Measurements from ENCODE around the gene APOL6. TPM values are rescaled to one million over a fixed set of nuclear protein-coding genes. Genes with fewer than 3 reads are reported as not detected.

APOL6 gene
- total and polyA plus RNA-seq, 2 of the 13 experiments (the other 11 are each of a cell fraction or from before 2014, with no cell fraction given): 5.2 to 7.5 TPM

DNA sequence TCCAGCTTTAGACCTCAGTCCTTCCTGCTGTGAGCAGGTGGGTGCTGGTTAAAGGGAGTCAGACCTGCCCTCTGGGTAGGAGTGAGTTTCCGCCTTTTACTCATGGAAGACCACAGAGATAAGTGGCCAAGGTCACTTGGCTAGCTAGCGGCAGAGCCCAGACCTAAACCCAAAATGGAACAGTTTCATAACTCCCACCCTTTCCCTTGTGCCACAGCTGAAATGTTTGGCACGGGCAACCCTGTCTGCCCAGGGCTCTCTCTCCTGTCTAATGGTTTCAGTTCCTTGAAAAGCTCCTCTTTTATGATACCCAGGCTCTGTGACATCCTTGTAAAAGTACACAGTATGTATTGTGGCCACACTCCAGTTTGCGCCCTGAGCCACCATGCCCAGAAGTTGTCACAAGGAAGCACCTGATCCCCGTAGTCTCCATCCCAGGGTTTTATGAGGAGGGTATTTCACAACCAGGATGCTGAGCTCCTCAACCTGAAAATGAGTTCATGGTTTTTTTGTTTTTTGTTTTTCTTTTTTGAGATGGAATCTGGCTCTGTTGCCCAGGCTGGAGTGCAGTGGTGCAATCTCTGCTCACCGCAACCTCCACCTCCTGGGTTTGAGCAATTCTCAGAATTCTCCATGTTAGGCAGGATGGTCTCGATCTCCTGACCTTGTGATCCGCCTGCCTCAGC, 36.2 kb upstream of the APOL6 start (continued):
- TF ChIP-seq ZNF446 (CRISPR knock-in tag; IDR thresholded peaks at IDR 0.05): no peak
- no peak for TF ChIP-seq EP300 (IDR thresholded peaks at IDR 0.05; ENCODE audit: low read depth in 2 of 2, low read length in 2 of 2)
- no peak for TF ChIP-seq EP300 (CRISPR knock-in tag; IDR thresholded peaks at IDR 0.05; ENCODE audit: borderline replicate concordance)
- TF ChIP-seq, protein P1, sequence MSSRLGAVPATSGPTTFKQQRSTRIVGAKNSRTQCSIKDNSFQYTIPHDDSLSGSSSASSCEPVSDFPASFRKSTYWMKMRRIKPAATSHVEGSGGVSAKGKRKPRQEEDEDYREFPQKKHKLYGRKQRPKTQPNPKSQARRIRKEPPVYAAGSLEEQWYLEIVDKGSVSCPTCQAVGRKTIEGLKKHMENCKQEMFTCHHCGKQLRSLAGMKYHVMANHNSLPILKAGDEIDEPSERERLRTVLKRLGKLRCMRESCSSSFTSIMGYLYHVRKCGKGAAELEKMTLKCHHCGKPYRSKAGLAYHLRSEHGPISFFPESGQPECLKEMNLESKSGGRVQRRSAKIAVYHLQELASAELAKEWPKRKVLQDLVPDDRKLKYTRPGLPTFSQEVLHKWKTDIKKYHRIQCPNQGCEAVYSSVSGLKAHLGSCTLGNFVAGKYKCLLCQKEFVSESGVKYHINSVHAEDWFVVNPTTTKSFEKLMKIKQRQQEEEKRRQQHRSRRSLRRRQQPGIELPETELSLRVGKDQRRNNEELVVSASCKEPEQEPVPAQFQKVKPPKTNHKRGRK (CRISPR knock-in tag; IDR thresholded peaks at IDR 0.05): no peak
- TF ChIP-seq, protein P2, sequence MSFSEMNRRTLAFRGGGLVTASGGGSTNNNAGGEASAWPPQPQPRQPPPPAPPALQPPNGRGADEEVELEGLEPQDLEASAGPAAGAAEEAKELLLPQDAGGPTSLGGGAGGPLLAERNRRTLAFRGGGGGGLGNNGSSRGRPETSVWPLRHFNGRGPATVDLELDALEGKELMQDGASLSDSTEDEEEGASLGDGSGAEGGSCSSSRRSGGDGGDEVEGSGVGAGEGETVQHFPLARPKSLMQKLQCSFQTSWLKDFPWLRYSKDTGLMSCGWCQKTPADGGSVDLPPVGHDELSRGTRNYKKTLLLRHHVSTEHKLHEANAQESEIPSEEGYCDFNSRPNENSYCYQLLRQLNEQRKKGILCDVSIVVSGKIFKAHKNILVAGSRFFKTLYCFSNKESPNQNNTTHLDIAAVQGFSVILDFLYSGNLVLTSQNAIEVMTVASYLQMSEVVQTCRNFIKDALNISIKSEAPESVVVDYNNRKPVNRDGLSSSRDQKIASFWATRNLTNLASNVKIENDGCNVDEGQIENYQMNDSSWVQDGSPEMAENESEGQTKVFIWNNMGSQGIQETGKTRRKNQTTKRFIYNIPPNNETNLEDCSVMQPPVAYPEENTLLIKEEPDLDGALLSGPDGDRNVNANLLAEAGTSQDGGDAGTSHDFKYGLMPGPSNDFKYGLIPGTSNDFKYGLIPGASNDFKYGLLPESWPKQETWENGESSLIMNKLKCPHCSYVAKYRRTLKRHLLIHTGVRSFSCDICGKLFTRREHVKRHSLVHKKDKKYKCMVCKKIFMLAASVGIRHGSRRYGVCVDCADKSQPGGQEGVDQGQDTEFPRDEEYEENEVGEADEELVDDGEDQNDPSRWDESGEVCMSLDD (CRISPR knock-in tag; IDR thresholded peaks at IDR 0.05; ENCODE audit: borderline replicate concordance): no peak
- no peak for TF ChIP-seq KLF15 (CRISPR knock-in tag; IDR thresholded peaks at IDR 0.05; ENCODE audit: borderline replicate concordance)
- no peak for TF ChIP-seq PLRG1 (conservative IDR thresholded peaks at IDR 0.05)
- TF ChIP-seq ZNF746 (CRISPR knock-in tag; IDR thresholded peaks at IDR 0.05): 0 out of 2 replicates have a peak, but pooled peaks have one; percentile 18
- no peak for TF ChIP-seq CREB1 (IDR thresholded peaks at IDR 0.05)
- TF ChIP-seq CREB1 (CRISPR knock-in tag; IDR thresholded peaks at IDR 0.05): no peak
- no peak for TF ChIP-seq ZSCAN9 (CRISPR knock-in tag; IDR thresholded peaks at IDR 0.05; ENCODE audit: borderline replicate concordance)
- peak; percentile 20; the same call in 1 of the 2 replicates for TF ChIP-seq SALL1 (CRISPR knock-in tag; IDR thresholded peaks at IDR 0.05)
- TF ChIP-seq ZNF607 (CRISPR knock-in tag; IDR thresholded peaks at IDR 0.05; ENCODE audit: borderline replicate concordance): no peak
- TF ChIP-seq, protein P3, sequence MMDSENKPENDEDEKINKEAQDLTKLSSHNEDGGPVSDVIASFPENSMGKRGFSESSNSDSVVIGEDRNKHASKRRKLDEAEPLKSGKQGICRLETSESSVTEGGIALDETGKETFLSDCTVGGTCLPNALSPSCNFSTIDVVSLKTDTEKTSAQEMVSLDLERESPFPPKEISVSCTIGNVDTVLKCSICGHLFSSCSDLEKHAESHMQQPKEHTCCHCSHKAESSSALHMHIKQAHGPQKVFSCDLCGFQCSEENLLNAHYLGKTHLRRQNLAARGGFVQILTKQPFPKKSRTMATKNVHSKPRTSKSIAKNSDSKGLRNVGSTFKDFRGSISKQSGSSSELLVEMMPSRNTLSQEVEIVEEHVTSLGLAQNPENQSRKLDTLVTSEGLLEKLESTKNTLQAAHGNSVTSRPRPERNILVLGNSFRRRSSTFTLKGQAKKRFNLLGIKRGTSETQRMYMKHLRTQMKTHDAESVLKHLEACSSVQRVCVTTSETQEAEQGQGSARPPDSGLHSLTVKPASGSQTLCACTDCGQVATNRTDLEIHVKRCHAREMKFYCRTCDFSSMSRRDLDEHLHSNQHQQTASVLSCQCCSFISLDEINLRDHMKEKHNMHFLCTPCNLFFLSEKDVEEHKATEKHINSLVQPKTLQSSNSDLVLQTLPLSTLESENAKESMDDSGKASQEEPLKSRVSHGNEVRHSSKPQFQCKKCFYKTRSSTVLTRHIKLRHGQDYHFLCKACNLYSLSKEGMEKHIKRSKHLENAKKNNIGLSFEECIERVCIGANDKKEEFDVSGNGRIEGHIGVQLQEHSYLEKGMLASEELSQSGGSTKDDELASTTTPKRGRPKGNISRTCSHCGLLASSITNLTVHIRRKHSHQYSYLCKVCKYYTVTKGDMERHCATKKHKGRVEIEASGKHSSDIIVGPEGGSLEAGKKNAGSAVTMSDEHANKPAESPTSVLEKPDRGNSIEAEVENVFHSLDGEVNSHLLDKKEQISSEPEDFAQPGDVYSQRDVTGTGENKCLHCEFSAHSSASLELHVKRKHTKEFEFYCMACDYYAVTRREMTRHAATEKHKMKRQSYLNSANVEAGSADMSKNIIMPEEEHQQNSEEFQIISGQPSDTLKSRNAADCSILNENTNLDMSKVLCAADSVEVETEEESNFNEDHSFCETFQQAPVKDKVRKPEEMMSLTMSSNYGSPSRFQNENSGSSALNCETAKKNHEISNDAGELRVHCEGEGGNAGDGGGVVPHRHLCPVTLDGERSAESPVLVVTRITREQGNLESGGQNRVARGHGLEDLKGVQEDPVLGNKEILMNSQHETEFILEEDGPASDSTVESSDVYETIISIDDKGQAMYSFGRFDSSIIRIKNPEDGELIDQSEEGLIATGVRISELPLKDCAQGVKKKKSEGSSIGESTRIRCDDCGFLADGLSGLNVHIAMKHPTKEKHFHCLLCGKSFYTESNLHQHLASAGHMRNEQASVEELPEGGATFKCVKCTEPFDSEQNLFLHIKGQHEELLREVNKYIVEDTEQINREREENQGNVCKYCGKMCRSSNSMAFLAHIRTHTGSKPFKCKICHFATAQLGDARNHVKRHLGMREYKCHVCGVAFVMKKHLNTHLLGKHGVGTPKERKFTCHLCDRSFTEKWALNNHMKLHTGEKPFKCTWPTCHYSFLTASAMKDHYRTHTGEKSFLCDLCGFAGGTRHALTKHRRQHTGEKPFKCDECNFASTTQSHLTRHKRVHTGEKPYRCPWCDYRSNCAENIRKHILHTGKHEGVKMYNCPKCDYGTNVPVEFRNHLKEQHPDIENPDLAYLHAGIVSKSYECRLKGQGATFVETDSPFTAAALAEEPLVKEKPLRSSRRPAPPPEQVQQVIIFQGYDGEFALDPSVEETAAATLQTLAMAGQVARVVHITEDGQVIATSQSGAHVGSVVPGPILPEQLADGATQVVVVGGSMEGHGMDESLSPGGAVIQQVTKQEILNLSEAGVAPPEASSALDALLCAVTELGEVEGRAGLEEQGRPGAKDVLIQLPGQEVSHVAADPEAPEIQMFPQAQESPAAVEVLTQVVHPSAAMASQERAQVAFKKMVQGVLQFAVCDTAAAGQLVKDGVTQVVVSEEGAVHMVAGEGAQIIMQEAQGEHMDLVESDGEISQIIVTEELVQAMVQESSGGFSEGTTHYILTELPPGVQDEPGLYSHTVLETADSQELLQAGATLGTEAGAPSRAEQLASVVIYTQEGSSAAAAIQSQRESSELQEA (CRISPR knock-in tag; IDR thresholded peaks at IDR 0.05; ENCODE audit: not compliant biosample characterization): no peak
- no peak for TF ChIP-seq GABPA (IDR thresholded peaks at IDR 0.05; ENCODE audit: low read depth, low read length)
- no peak for TF ChIP-seq GABPA (CRISPR knock-in tag; IDR thresholded peaks at IDR 0.05; ENCODE audit: low read depth)
- TF ChIP-seq SMC3 (IDR thresholded peaks at IDR 0.05; ENCODE audit: low read length): no peak
- no peak for TF ChIP-seq ZNF30 (CRISPR knock-in tag; IDR thresholded peaks at IDR 0.05)
- no peak for TF ChIP-seq MBNL3 (CRISPR knock-in tag; conservative IDR thresholded peaks at IDR 0.05)
